Mesothelial cell of epicardium (in vitro differentiated cells): ENCODE results near the gene IL17RE. TPM values are rescaled to one million over a fixed set of nuclear protein-coding genes. Genes with fewer than 3 reads are reported as not detected.
"Not testable (repeated sequence)": the region's sequence is repeated elsewhere in the genome, so short reads cannot be mapped to it uniquely, and the experiment has no call there.

ENCODE experiments used
- DNase-seq, 2 experiments: peaks; one replicate each; pipeline ENCODE4 v3.0.0; 2021; ENCODE audit warnings: low spot score in 2 of 2; ENCODE audit not compliant: unreplicated experiment in 2 of 2
- H3K27ac Mint-ChIP-seq: 2 replicates; pipeline ENCODE4 v1.8.0; 2021; ENCODE audit warnings: mixed read lengths
- H3K27me3 Mint-ChIP-seq: 2 replicates; pipeline ENCODE4 v1.8.0; 2021; ENCODE audit warnings: low read depth, mixed read lengths
- H3K36me3 Mint-ChIP-seq: 2 replicates; pipeline ENCODE4 v1.8.0; 2021; ENCODE audit warnings: mixed read lengths
- H3K4me1 Mint-ChIP-seq: 2 replicates; pipeline ENCODE4 v1.8.0; 2021; ENCODE audit warnings: mixed read lengths
- H3K4me3 Mint-ChIP-seq: 2 replicates; pipeline ENCODE4 v1.8.0; 2021; ENCODE audit warnings: mild to moderate bottlenecking, moderate library complexity, mixed read lengths
- H3K9me3 Mint-ChIP-seq: 2 replicates; pipeline ENCODE4 v1.8.0; 2021; ENCODE audit warnings: mixed read lengths
- total RNA-seq: library from RNA; stranded (reverse); gene quantifications from 3 replicates; pipeline ENCODE4 v1.2.1, GENCODE V29; 2021
- TF ChIP-seq, protein P1 (sequence below): fragments of 200-600 bp; sonication (generic); IDR thresholded peaks from one replicate; pipeline ENCODE4 v1.5.0; 2021; ENCODE audit warnings: antibody characterized with exemption; ENCODE audit not compliant: unreplicated experiment

Gene IL17RE
- total RNA-seq, 1 donor from 2014 or later: 24.1 TPM

DNA sequence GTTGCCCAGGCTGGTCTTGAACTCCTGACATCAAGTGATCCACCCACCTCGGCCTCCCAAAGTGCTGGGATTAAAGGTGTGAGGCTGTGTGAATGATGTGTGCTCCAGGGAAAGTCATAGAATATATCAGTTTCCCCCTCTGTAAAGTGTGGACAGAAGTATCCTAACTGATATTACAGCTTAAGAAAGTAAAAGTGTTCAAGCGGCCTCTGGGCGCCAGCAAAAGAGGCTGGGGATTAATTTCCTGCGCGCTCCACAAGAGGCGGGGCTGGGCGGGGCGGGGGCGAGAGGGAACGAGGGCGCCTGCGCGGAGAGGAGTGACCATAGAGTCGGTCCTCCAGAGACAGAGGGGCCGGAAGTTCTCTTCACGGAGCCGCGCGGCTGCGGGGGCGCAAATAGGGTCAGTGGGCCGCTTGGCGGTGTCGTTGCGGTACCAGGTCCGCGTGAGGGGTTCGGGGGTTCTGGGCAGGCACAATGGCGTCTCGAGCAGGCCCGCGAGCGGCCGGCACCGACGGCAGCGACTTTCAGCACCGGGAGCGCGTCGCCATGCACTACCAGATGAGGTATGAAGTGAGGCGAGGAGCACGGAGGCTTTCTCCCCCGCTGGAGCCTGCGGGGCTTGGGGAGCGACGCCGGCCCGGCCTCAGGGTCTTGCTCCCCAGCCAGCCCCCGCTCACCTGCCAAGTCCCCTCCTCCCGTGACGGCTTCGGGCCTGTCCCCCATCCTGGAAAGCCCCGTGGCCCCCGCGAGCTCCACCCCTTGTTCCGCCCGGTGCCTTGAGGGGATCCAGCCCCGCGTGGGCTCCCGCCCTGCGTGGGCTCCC, 12.2 kb upstream of the IL17RE start, which contains the start of gene JAGN1:
Gene JAGN1, plus strand, starts transcription at position 362 of the 823 bp plus-strand sequence. Its CDS starts 113 bp downstream, at position 475.
- no peaks in the 10 kb centered on the region for H3K9me3 Mint-ChIP-seq
- peak within 1 kb of the TSS; percentile 97 for H3K4me3 Mint-ChIP-seq
- TF ChIP-seq, protein P1, sequence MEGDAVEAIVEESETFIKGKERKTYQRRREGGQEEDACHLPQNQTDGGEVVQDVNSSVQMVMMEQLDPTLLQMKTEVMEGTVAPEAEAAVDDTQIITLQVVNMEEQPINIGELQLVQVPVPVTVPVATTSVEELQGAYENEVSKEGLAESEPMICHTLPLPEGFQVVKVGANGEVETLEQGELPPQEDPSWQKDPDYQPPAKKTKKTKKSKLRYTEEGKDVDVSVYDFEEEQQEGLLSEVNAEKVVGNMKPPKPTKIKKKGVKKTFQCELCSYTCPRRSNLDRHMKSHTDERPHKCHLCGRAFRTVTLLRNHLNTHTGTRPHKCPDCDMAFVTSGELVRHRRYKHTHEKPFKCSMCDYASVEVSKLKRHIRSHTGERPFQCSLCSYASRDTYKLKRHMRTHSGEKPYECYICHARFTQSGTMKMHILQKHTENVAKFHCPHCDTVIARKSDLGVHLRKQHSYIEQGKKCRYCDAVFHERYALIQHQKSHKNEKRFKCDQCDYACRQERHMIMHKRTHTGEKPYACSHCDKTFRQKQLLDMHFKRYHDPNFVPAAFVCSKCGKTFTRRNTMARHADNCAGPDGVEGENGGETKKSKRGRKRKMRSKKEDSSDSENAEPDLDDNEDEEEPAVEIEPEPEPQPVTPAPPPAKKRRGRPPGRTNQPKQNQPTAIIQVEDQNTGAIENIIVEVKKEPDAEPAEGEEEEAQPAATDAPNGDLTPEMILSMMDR: no peak
- peak within 1 kb of the TSS; percentile 97 for H3K27ac Mint-ChIP-seq
- peak; percentile 77 to 93 for DNase-seq
- peaks cover 12% of the 10 kb centered on the region for H3K4me1 Mint-ChIP-seq
- H3K27me3 Mint-ChIP-seq: no peaks in the 10 kb centered on the region
- peaks cover 14% of the 10 kb centered on the region for H3K36me3 Mint-ChIP-seq

- Mint-ChIP-seq H3K27me3 (no peaks in the 10 kb centered on the region), H3K36me3 (peaks cover 14% of the 10 kb centered on the region), H3K4me3 (peak overlapping the region; percentile 97), H3K4me1 (peaks cover 12% of the 10 kb centered on the region), H3K9me3 (no peaks in the 10 kb centered on the region), H3K27ac (peak overlapping the region; percentile 97)
- no peak for DNase-seq
- TF ChIP-seq, protein P1: no peak
Measured at GRCh38 chr3:9891072-9891622, 11.5 kb upstream of the IL17RE start.

GRCh38 chr3:9893739-9894138, 8.9 kb upstream of the IL17RE start:
- Mint-ChIP-seq H3K4me1 (peaks cover 30% of the 10 kb centered on the region), H3K4me3 (no peak overlapping the region), H3K27me3 (no peaks in the 10 kb centered on the region), H3K9me3 (no peaks in the 10 kb centered on the region), H3K27ac (no peak overlapping the region), H3K36me3 (peaks cover 14% of the 10 kb centered on the region)
- TF ChIP-seq, protein P1: no peak
- DNase-seq: no peak

- H3K27me3 Mint-ChIP-seq, DNase-seq, H3K4me3 Mint-ChIP-seq, H3K9me3 Mint-ChIP-seq, H3K27ac Mint-ChIP-seq: not testable (repeated sequence)
- peaks cover 39% of the 10 kb centered on the region for H3K4me1 Mint-ChIP-seq
- peaks cover 14% of the 10 kb centered on the region for H3K36me3 Mint-ChIP-seq
Measured at GRCh38 chr3:9895715-9896114, 6.9 kb upstream of the IL17RE start.

- H3K36me3 Mint-ChIP-seq: peaks cover 13% of the 10 kb centered on the region
- not testable (repeated sequence) for H3K9me3 Mint-ChIP-seq, H3K4me3 Mint-ChIP-seq, H3K27me3 Mint-ChIP-seq, H3K27ac Mint-ChIP-seq, DNase-seq
- peaks cover 35% of the 10 kb centered on the region for H3K4me1 Mint-ChIP-seq
Measured at GRCh38 chr3:9896755-9897407, 5.8 kb upstream of the IL17RE start.

- DNase-seq: no peak
- H3K4me3 Mint-ChIP-seq: no peak overlapping the region
- no peaks in the 10 kb centered on the region for H3K27me3 Mint-ChIP-seq
- TF ChIP-seq, protein P1: no peak
- H3K36me3 Mint-ChIP-seq: peaks cover 9% of the 10 kb centered on the region
- peak overlapping the region; percentile 71 for H3K27ac Mint-ChIP-seq
- H3K9me3 Mint-ChIP-seq: no peaks in the 10 kb centered on the region
- peaks cover 36% of the 10 kb centered on the region for H3K4me1 Mint-ChIP-seq
Measured at GRCh38 chr3:9897408-9898372, 5.0 kb upstream of the IL17RE start.
